Measurements from ENCODE around the gene B4GAT1. TPM values are rescaled to one million over a fixed set of nuclear protein-coding genes. Genes with fewer than 3 reads are reported as not detected.

The B4GAT1 gene
- total and polyA plus RNA-seq, 2 donors (not counting 3 experiments of a cell fraction or from before 2014, with no cell fraction given): 21.2 to 21.6 TPM

DNA sequence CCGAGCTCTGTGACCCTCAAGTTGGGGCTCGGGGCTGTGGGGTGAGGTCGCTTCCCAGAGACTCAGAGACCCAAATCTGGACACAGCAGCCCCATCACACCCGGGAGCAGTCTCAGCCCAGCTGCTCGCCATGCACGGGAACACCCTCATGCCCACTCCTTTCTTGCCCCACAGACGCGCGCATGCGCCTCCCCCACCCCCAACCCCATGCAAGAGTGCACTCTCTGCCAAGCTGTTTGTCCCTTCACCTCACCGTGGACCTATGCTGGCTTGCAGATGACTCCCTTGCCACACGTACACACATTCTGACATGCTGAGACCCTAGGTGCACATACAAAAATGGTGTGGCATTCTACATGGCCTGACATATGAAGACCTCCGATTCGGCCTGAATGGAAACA is 30.1 kb downstream of the B4GAT1 start:
- Histone ChIP-seq H3K9ac (replicated peaks; ENCODE audit: extremely low read depth, insufficient read depth, low read length) (no peak overlapping the region), H3K79me2 (ENCODE audit: control insufficient read depth, insufficient read depth, low read length) (no peaks in the 10 kb centered on the region), H3K27ac (ENCODE audit: insufficient read depth, low read depth, low read length) (no peak overlapping the region), H3K9me1 (replicated peaks; ENCODE audit: control insufficient read depth, extremely low read depth, insufficient read depth, low read length) (no peaks in the 10 kb centered on the region), H3K27me3 (ENCODE audit: control insufficient read depth in 2 of 2, insufficient read depth in 2 of 2, low read length in 2 of 2) (peaks cover 5 to 7% of the 10 kb centered on the region in 2 experiments), H4K20me1 (replicated peaks; ENCODE audit: control insufficient read depth, extremely low read depth, insufficient read depth, low read length) (no peaks in the 10 kb centered on the region), H3K4me1 (ENCODE audit: control insufficient read depth, extremely low read depth, insufficient read depth, low read length) (peaks cover 2% of the 10 kb centered on the region), H3K4me3 (replicated peaks in 1 of 3; ENCODE audit: insufficient read depth in 1 of 3, low read depth in 1 of 3, low read length in 3 of 3) (peak overlapping the region in 1 of 3 experiments; percentile 7), H3K4me2 (ENCODE audit: insufficient read depth, low read length) (no peak overlapping the region), H3K36me3 (ENCODE audit: control insufficient read depth in 2 of 2, extremely low read depth in 1 of 2, insufficient read depth in 2 of 2, low read length in 2 of 2) (no peaks in the 10 kb centered on the region), H2AFZ (ENCODE audit: low read depth, low read length) (no peak overlapping the region), H3K9me3 (replicated peaks; ENCODE audit: control insufficient read depth, insufficient read depth, low read length) (no peaks in the 10 kb centered on the region)
- TF ChIP-seq EZH2 (IDR thresholded peaks at IDR 0.05; ENCODE audit: borderline replicate concordance, low read depth, low read length, severe bottlenecking): peak; percentile 58
- no peak for TF ChIP-seq FOS (IDR thresholded peaks at IDR 0.05; ENCODE audit: borderline replicate concordance, insufficient read depth, low read length)
- intact Hi-C loops (cut with micrococcal nuclease): no loop called here
- dilution Hi-C loops (cut with MboI; ENCODE audit: extremely low pct_ligation_motif_present, low sequenced_read_pairs): no loop called here
- no TSS peak for BruUV-seq (replicated peaks)
- DNase-seq (ENCODE audit: low read depth, low spot score) (peak; percentile 9), FAIRE-seq (no peak)
- POLR2A ChIA-PET: no interaction called here
- CTCF ChIA-PET: interaction anchor here (0.8 to 9.5 kb wide), 3 partner anchors 10 to 35 kb away, joined by 3 to 225 read pairs (median 5); partner anchors contain the start of gene RIN1

DNA sequence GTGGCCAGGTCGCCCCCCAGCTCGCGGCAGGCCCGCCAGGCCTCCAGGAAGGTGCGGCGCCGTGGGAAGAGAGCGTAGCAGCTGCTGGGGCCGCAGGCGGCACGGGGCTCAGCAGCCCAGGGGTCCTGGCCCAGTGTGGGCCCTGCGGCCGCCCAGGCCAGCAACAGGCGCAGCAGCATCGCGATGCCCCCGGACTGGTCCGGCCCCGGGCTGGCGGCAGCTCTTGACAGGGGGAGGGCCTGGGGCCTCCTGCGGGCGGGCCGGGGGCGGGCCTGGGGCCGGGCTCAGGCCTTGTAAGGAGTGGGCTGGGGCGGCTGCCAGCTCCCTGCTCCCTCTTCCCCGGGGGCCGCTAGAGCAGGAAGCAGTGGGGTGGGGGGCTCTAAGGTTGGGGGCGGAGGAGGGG is 30.6 kb downstream of the B4GAT1 start, which contains the start of gene CD248:
TSS of gene CD248 (minus strand) at position 196 of the 403 bp plus-strand sequence. CDS start at position 179, 17 bp downstream.
- Histone ChIP-seq H3K79me2 (ENCODE audit: control insufficient read depth, insufficient read depth, low read length) (no peaks in the 10 kb centered on the region), H3K9me3 (replicated peaks; ENCODE audit: control insufficient read depth, insufficient read depth, low read length) (no peaks in the 10 kb centered on the region), H2AFZ (ENCODE audit: low read depth, low read length) (no peak within 1 kb of the TSS), H3K4me2 (ENCODE audit: insufficient read depth, low read length) (no peak within 1 kb of the TSS), H3K9me1 (replicated peaks; ENCODE audit: control insufficient read depth, extremely low read depth, insufficient read depth, low read length) (no peaks in the 10 kb centered on the region), H3K27me3 (ENCODE audit: control insufficient read depth in 2 of 2, insufficient read depth in 2 of 2, low read length in 2 of 2) (peaks cover 5 to 7% of the 10 kb centered on the region in 2 experiments), H3K36me3 (ENCODE audit: control insufficient read depth in 2 of 2, extremely low read depth in 1 of 2, insufficient read depth in 2 of 2, low read length in 2 of 2) (no peaks in the 10 kb centered on the region), H3K4me3 (replicated peaks in 1 of 3; ENCODE audit: insufficient read depth in 1 of 3, low read depth in 1 of 3, low read length in 3 of 3) (peak within 1 kb of the TSS in 1 of 3 experiments; percentile 7), H4K20me1 (replicated peaks; ENCODE audit: control insufficient read depth, extremely low read depth, insufficient read depth, low read length) (no peaks in the 10 kb centered on the region), H3K4me1 (ENCODE audit: control insufficient read depth, extremely low read depth, insufficient read depth, low read length) (peaks cover 4% of the 10 kb centered on the region), H3K27ac (ENCODE audit: insufficient read depth, low read depth, low read length) (no peak within 1 kb of the TSS), H3K9ac (replicated peaks; ENCODE audit: extremely low read depth, insufficient read depth, low read length) (no peak within 1 kb of the TSS)
- peak; percentile 74 for TF ChIP-seq EZH2 (IDR thresholded peaks at IDR 0.05; ENCODE audit: borderline replicate concordance, low read depth, low read length, severe bottlenecking)
- no peak for TF ChIP-seq POLR2AphosphoS5 (IDR thresholded peaks at IDR 0.05; ENCODE audit: insufficient read depth, low read depth, low read length)
- peak; percentile 15 for DNase-seq (ENCODE audit: low read depth, low spot score)
- no TSS peak for BruUV-seq (replicated peaks)
- dilution Hi-C loops (cut with MboI; ENCODE audit: extremely low pct_ligation_motif_present, low sequenced_read_pairs) (no loop called here), intact Hi-C loops (cut with micrococcal nuclease) (no loop called here)
- ChIA-PET CTCF (interaction anchor here (0.8 to 9.5 kb wide), 3 partner anchors 10 to 35 kb away, joined by 3 to 225 read pairs (median 5); partner anchors contain the start of gene RIN1), POLR2A (no interaction called here)
- FAIRE-seq: no peak
